ENCODE results near the gene CDK5R2. TPM values are rescaled to one million over a fixed set of nuclear protein-coding genes. Genes with fewer than 3 reads are reported as not detected.
"Not testable (repeated sequence)": the region's sequence is repeated elsewhere in the genome, so short reads cannot be mapped to it uniquely, and the experiment has no call there.

The CDK5R2 gene
- not detected for total RNA-seq
- long read RNA-seq: 0 reads

DNA sequence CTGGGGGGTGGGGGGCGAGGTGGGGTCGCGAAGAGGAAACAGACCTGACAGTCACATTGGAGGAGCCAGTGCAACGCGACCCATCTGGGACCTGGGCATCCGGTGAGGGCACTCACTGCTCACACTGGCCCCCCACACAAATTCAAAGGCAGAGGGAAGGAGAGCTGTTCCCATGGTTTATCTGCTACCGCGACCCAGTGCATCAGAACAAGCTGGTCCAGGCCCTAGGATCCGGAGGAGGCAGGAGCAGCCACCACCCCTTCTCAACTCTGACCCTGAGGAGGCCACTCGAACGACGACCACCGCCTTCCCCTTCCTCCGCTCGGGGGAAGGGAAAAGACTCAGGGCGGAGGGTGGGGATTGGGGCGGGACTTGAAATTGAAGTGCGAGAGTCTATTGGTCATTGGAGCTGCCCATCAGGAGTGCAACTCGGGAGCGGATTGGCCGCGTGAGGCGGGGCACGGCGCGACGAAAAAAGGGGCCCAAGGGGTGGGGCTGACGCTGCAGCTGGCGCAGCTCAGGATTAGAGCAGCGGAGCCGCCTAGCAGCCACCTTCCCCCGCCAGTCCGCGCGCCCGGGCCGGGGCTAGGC lies at the start of gene CDK5R2:
TSS of gene CDK5R2 (plus strand) at position 526 of the 591 bp plus-strand sequence. CDS start 155 bp downstream, outside the sequence.
- no peak for DNase-seq (ENCODE audit: low spot score)

DNA sequence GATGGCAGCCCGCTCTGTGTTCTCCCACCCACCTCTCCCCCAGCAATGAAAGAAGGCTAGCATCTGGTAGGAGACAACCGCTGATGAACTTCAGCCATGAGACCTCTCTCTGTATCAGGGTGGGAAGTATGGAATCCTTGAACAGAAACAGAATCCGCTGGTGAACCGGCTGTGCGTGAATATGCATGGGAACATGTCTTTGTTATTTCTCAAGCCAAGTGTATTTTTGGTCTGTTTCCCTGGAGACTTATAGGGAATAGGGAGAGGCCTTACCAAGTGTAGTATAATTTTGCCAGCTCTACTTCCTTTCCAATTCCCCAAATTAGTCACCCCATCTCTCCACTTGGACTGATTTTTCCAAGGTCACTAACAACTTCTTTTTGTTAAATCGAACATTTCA lies 48.7 kb upstream of the CDK5R2 start:
- no peak for DNase-seq (ENCODE audit: low spot score)

DNA sequence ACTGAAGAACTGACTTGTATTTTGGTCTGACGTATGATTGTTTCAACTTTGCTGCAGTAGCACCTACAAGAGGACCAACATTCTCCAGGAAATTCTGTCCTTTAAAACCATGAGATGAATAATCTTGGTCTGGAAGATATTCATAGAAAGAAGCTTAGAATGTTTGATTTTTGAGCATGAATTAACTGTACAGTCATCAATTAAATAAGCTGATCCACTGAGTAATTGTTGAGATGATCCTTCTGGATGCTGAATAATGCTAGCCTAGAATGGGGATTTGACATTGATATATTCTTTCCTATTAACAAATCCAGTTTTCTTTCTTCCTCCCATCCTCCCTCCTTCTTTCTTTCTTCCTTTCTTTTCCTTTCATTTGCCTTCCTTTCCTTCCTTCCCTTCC lies 39.0 kb upstream of the CDK5R2 start:
- no peak for DNase-seq (ENCODE audit: low spot score)

DNA sequence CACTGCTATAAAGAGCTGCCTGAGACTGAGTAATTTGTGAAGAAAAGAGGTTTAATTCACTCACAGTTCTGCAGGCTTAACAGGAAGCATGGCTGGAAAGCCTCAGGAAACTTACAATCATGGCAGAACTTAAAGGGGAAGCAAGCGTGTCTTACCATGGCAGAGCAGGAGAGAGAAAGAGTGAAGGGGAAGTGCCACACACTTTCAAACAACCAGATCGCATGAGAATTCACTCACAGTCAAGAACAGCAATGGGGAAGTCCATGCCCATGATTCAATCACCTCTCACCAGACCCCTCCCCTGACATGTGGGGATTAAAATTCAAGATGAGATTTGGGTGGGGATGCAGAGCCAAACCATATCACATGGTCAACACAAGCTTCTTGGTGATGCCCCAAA lies 34.7 kb upstream of the CDK5R2 start:
- DNase-seq (ENCODE audit: low spot score): no peak

DNA sequence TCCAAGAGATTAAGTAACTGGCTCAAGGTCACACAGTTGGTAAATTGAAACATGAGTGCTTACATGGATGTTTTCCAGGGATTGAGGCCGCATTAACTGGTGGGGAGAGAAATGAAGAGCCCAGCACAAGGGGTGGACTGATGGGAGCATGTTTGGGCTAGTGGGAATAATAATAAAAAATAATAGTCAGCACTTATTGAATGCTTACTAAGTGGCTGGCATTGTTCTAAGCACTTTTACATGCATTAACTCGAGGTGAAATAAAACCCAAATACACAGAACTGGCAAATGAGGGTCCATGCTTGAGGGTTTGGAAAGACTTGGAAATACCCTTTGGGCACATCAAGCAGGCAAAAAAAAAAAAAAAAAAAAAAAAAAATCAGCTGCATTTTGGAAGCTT lies 34.0 kb upstream of the CDK5R2 start:
- DNase-seq (ENCODE audit: low spot score): no peak

- DNase-seq (ENCODE audit: low spot score): no peak
Observed at GRCh38 chr2:218927422-218927821, 32.0 kb upstream of the CDK5R2 start.

GRCh38 chr2:218927876-218928275 lies 31.6 kb upstream of the CDK5R2 start:
- DNase-seq (ENCODE audit: low spot score): no peak

- DNase-seq (ENCODE audit: low spot score): not testable (repeated sequence)
Observed at GRCh38 chr2:218930488-218930887, 29.0 kb upstream of the CDK5R2 start.

DNA sequence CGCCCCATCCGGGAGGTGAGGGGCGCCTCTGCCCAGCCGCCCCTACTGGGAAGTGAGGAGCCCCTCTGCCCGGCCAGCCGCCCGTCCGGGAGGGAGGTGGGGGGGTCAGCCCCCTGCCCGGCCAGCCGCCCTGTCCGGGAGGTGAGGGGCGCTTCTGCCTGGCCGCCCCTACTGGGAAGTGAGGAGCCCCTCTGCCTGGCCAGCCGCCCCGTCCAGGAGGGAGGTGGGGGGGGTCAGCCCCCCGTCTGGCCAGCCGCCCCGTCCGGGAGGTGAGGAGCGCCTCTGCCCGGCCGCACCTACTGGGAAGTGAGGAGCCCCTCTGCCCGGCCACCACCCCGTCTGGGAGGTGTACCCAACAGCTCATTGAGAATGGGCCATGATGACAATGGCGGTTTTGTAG lies 27.7 kb upstream of the CDK5R2 start:
- DNase-seq (ENCODE audit: low spot score): not testable (repeated sequence)

DNA sequence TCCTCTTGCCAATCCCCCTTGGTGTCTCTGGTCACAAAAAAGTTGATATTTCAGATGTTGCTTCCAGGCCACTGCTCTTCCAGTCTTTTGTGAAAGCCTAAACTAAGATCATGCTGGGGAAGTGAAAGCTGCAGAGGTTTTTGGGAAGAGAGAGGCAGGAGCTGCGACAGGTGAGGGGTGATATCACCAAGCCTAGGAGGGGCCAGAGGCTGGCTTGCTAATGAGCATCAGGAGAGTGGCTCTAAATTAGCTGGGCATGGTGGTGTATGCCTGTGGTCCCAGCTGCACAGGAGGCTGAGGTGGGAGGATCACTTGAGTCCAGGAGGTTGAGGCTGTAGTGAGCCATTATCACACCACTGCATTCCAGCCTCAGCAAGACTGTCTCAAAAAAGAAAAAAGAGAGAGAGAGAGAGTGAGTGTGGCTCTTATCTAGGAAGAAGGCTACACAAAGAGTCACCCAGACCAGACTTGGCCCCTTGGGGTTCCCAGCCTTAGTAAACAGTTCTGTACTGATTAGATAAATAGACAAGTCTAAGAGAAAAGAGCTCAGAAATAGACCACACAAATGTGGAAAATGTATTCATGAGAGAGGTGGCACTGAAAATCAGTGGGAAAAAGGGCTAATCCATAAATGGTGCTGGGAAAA lies 14.6 kb upstream of the CDK5R2 start:
- no peak for DNase-seq (ENCODE audit: low spot score)

- DNase-seq (ENCODE audit: low spot score): no peak
Observed at GRCh38 chr2:218946621-218947020, 12.8 kb upstream of the CDK5R2 start.

DNA sequence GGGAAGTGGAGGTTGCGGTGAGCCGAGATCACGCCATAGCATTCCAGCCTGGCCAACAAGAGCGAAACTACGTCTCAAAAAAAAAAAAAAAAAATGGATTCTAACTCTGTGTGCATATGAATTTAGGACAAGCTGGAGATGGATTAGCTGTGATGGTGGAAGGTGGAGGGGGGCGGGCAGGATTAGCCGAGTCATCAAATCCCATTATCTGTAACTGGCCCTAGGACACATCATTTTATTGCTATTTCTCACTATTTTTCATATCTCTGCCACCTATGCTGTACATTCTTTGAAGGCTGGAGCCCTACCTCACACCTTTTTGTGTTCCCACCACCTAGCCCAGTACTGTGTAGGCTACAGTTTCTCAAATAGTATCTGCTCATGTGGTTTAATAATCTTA lies 7.3 kb upstream of the CDK5R2 start:
- DNase-seq (ENCODE audit: low spot score): no peak

- DNase-seq (ENCODE audit: low spot score): no peak
Observed at GRCh38 chr2:218953366-218953954, 6.0 kb upstream of the CDK5R2 start.

GRCh38 chr2:218954541-218955300 lies 4.7 kb upstream of the CDK5R2 start:
- no peak for DNase-seq (ENCODE audit: low spot score)

DNA sequence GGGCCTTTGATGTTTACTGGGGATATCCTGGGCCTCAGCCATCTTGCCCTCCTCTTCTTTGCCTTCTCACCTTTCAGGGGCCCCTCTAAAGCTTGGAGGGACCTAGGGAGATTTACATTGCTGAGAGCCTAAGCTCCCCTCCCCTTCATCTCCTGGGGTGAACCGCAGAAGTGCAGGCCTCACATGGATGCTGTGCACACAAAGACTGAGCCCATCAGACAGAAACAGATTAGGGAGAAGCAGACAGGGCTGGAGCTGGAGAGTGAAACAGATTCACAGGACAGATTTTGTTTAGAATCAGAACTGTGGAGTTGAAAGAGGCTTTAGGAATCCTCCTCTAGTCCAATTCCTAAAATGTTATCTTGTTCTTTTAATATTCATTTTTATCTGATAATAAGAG lies 3.4 kb upstream of the CDK5R2 start:
- no peak for DNase-seq (ENCODE audit: low spot score)

DNA sequence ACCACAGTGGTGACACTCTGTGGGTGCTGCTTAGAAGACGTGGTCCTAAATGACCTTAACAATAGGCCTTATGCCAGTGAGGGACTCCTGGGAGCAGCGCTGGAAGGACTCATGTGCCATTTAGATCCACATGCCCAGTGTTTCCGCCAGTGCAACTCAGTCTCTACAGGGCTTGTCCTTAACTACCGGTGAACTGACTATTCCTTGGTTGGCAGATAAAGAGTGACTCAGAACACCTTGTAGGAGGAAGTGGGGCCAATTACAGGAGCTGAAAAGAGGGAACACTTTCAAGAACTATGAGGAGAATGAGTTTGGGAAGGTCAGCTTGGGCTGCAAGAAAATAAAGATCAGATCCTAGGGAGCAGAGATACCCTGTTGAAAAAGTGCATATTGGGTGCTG lies 1.8 kb upstream of the CDK5R2 start:
- DNase-seq (ENCODE audit: low spot score): no peak

- no peak for DNase-seq (ENCODE audit: low spot score)
Observed at GRCh38 chr2:218958276-218958675, 1.2 kb upstream of the CDK5R2 start.

- DNase-seq (ENCODE audit: low spot score): no peak
Observed at GRCh38 chr2:218959761-218960308, 369 bp downstream of the CDK5R2 start.

GRCh38 chr2:218960309-218961165 lies 1.1 kb downstream of the CDK5R2 start:
- no peak for DNase-seq (ENCODE audit: low spot score)

DNA sequence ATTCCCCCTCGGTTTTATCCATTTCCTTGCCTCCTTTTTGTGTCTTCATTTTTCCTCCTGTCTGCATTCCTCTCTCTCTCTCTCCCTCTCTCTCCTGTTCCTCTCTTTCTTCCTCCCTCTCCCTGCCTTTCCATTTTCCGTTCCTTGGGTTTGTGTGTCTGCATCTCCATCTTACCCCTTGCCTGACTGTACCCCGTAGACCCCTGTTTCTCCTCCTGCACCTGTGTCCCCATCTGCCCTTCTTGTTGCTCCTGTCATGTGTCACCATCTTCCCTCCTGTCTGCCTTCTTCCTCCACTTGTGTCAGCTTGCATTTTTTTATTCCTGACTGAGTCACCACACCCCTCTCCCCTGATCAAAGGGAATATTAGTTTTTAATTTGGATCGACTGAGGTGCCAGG lies 1.8 kb downstream of the CDK5R2 start:
- DNase-seq (ENCODE audit: low spot score): no peak
